GM21529 (cell line): ENCODE data around the gene FAM83G.

Experiments used
- ATAC-seq: cut with Tn5 transposase; IDR thresholded peaks from one replicate; pipeline ENCODE4 v1.9.1; 2021; ENCODE audit not compliant: unreplicated experiment

Gene FAM83G

GRCh38 chr17:18991531-18992315, 12.8 kb downstream of the FAM83G start:
- ATAC-seq, result no peak

GRCh38 chr17:18990331-18990730, 14.2 kb downstream of the FAM83G start:
- no peak for ATAC-seq

- ATAC-seq, result no peak
Measured at GRCh38 chr17:18988546-18989173, 15.9 kb downstream of the FAM83G start.

- no peak for ATAC-seq
Measured at GRCh38 chr17:18987862-18988545, 16.6 kb downstream of the FAM83G start.

GRCh38 chr17:18987230-18987610, 17.3 kb downstream of the FAM83G start:
- ATAC-seq, result no peak

GRCh38 chr17:18986541-18987229, 17.9 kb downstream of the FAM83G start:
- no peak for ATAC-seq

GRCh38 chr17:18985475-18985874, 19.1 kb downstream of the FAM83G start:
- ATAC-seq, result no peak

GRCh38 chr17:18984273-18985114, 20.1 kb downstream of the FAM83G start:
- ATAC-seq, result no peak

- ATAC-seq, result no peak
Measured at GRCh38 chr17:18981642-18982424, 22.7 kb downstream of the FAM83G start.

- no peak for ATAC-seq
Measured at GRCh38 chr17:18981335-18981641, 23.3 kb downstream of the FAM83G start.

GRCh38 chr17:18980682-18981334, 23.8 kb downstream of the FAM83G start:
- no peak for ATAC-seq

- no peak for ATAC-seq
Measured at GRCh38 chr17:18978655-18979054, 25.9 kb downstream of the FAM83G start.

- no peak for ATAC-seq
Measured at GRCh38 chr17:18978050-18978449, 26.5 kb downstream of the FAM83G start.

- ATAC-seq, result no peak
Measured at GRCh38 chr17:18977646-18978045, 26.9 kb downstream of the FAM83G start.

GRCh38 chr17:18977021-18977420, 27.5 kb downstream of the FAM83G start:
- ATAC-seq, result no peak

GRCh38 chr17:18976201-18976600, 28.4 kb downstream of the FAM83G start:
- ATAC-seq, result no peak

- no peak for ATAC-seq
Measured at GRCh38 chr17:18975597-18975996, 29.0 kb downstream of the FAM83G start.

GRCh38 chr17:18974407-18975149, 30.0 kb downstream of the FAM83G start:
- no peak for ATAC-seq

GRCh38 chr17:18971801-18972200, 32.8 kb downstream of the FAM83G start:
- ATAC-seq, result no peak
